ENCODE measurements around the gene TMEM52. TPM values are rescaled to one million over a fixed set of nuclear protein-coding genes. Genes with fewer than 3 reads are reported as not detected.

TMEM52 gene
- total RNA-seq, 1 donor from 2014 or later: 0.13 TPM

DNA sequence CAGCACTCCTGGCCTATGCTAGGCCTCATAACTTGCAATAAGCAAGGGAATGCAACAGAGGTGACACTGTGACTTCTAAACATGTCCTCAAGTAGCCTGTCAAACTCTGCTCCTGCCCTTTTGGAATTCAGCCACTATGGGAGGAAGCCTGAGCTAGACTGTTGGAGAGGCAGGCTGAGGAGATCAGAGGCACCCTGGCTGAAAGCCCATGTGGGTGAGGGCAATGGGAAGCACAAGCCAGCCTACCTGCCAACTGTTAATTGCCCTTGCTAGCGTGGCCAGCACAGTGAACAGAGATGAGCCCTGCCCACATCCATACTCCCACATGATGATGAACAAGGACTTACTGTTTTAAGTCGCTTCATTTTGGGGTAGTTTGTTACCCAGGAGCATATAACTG lies 45.9 kb downstream of the TMEM52 start:
- no peak for DNase-seq (ENCODE audit: low read depth in 2 of 2)

DNA sequence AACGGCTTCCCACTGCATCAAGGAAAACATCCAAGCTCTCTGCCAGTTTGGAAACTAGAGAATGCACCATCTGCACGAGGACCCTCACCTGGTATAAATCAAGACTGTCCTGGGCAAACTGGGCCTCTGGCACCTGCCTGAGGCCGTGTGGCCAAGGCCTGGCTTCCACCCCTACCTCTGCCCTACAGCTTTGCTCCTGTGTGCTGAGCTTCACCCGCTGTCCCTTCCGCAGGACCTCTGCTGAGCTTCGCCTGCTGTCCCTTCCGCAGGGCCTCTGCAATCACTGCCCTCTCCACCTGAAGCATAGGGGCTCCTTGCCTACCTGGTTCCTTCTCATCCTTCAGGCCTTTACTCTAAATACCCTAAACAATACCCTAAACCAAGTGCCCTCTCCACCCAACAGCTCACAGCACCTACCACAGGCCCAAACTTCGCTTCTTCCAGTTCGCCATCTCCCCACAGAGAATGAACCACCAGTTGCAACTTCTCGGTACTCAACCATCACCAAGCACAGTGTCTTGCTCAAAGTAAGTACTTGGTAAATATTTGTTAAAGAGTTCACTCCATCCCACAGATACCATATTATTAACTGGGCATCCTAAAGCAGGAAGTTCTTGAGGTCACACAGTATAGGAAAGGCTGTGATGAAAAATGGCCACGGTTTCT lies 46.6 kb downstream of the TMEM52 start:
- DNase-seq (ENCODE audit: low read depth in 2 of 2): no peak

DNA sequence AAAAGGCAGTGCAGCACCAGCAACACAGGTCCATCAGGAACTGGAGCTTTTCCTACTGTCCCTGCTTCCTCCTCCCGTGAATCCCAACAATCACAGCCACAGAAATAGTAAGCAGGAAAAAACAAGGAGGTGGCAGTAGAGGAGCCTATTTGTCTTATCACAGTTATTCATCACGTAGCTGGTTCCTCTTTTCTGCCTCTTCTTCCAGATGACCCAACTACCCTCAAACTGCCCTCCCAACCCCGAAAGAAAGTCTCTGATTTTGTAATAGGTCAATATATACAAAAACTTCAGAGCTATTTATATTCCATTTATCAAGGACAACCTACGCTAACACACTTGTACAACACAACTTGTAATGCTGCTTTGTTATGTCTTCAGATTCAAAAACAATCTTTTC lies 49.6 kb downstream of the TMEM52 start:
- DNase-seq (ENCODE audit: low read depth in 2 of 2): no peak

Other genes with a start within 250 kb of the TMEM52 start
- 15.7 and 32.0 TPM in 2 replicates for gene SLC35E2B, start 226.5 kb downstream of the TMEM52 start, total RNA-seq
- gene CDK11A, start 194.9 kb downstream of the TMEM52 start, total RNA-seq: 2.8 and 11.4 TPM in 2 replicates
- 33.1 and 37.8 TPM in 2 replicates for gene NADK, start 140.8 kb downstream of the TMEM52 start, total RNA-seq
- 72.4 and 119 TPM in 2 replicates for gene GNB1, start 28.2 kb downstream of the TMEM52 start, total RNA-seq
- under 0.01 and 0.13 TPM in 2 replicates for gene CALML6, start 4.0 kb downstream of the TMEM52 start, total RNA-seq
- gene CFAP74, start 84.5 kb upstream of the TMEM52 start, total RNA-seq: not detected in 2 replicates
- gene GABRD, start 100.1 kb upstream of the TMEM52 start, total RNA-seq: 0.51 and 1.0 TPM in 2 replicates
- 23.8 and 24.0 TPM in 2 replicates for gene PRKCZ, start 131.1 kb upstream of the TMEM52 start, total RNA-seq